NCI-H2171 treated with DMSO at 0.1 percent for 48 hours (cell line): ENCODE results near the gene GPR6.

Experiments used
- DNase-seq: peaks from one replicate; lab custom pipeline; 2025; lab: John Stamatoyannopoulos, UW

GPR6 gene

GRCh38 chr6:109978174-109979032, at the start of gene GPR6:
TSS of gene GPR6 (plus strand) at chr6:109978311. CDS start at chr6:109979113, 802 bp downstream.
- peak; percentile 74 for DNase-seq

GRCh38 chr6:109934293-109934692, 43.8 kb upstream of the GPR6 start:
- no peak for DNase-seq

GRCh38 chr6:109939654-109940053, 38.5 kb upstream of the GPR6 start:
- no peak for DNase-seq

- DNase-seq: no peak
Observed at GRCh38 chr6:109944448-109944847, 33.7 kb upstream of the GPR6 start.

GRCh38 chr6:109945091-109945490, 33.0 kb upstream of the GPR6 start:
- no peak for DNase-seq

GRCh38 chr6:109946979-109947378, 31.1 kb upstream of the GPR6 start:
- no peak for DNase-seq

- no peak for DNase-seq
Observed at GRCh38 chr6:109949281-109950065, 28.6 kb upstream of the GPR6 start.

GRCh38 chr6:109955491-109955890, 22.6 kb upstream of the GPR6 start:
- no peak for DNase-seq

- DNase-seq: no peak
Observed at GRCh38 chr6:109958626-109959025, 19.5 kb upstream of the GPR6 start.

GRCh38 chr6:109961611-109962041, 16.5 kb upstream of the GPR6 start:
- DNase-seq: no peak

GRCh38 chr6:109962271-109962670, 15.8 kb upstream of the GPR6 start:
- DNase-seq: no peak

GRCh38 chr6:109963598-109964170, 14.4 kb upstream of the GPR6 start:
- no peak for DNase-seq

GRCh38 chr6:109964949-109965348, 13.2 kb upstream of the GPR6 start:
- DNase-seq: no peak

- no peak for DNase-seq
Observed at GRCh38 chr6:109966299-109966698, 11.8 kb upstream of the GPR6 start.

- no peak for DNase-seq
Observed at GRCh38 chr6:109977791-109978173, 329 bp upstream of the GPR6 start.

- DNase-seq: no peak
Observed at GRCh38 chr6:109979033-109979921, 1.2 kb downstream of the GPR6 start.

- DNase-seq: no peak
Observed at GRCh38 chr6:109984410-109984809, 6.3 kb downstream of the GPR6 start.

GRCh38 chr6:109987196-109987595, 9.1 kb downstream of the GPR6 start:
- no peak for DNase-seq

- no peak for DNase-seq
Observed at GRCh38 chr6:109991201-109992101, 13.3 kb downstream of the GPR6 start.

GRCh38 chr6:109998159-109998785, 20.2 kb downstream of the GPR6 start:
- DNase-seq: no peak
